Naive thymus-derived CD8-positive, alpha-beta T cell (primary cell): ENCODE results near the gene CDYL. TPM values are rescaled to one million over a fixed set of nuclear protein-coding genes. Genes with fewer than 3 reads are reported as not detected.

Source experiments
- ATAC-seq, 2 donors: fragments of 150-1000 bp; cut with Tn5 transposase in 1 of 2; sonication (Bioruptor Pico), chemical (Tn5 transposase) in 1 of 2; 1 replicate in 1 of 2; 2 replicates in 1 of 2; pipeline ENCODE4 v1.10.0; 2021; ENCODE audit warnings: mild to moderate bottlenecking in 2 of 2, moderate library complexity in 2 of 2
- POLR2A ChIA-PET: fragments of 350-600 bp; sonication (Branson Sonifier 250); formaldehyde crosslinking; loops from one replicate; lab custom pipeline; 2021; ENCODE audit warnings: antibody characterized with exemption; lab: Charles Lee
- DNase-seq, 10 donors: peaks; one replicate each; pipeline versions ENCODE4 v3.0.0 to v3.0.0-alpha.2; 2020 to 2022
- H3K27ac Mint-ChIP-seq, 10 donors: one replicate each; pipeline ENCODE4 v1.8.0; 2020 to 2022; ENCODE audit warnings: mild to moderate bottlenecking in 10 of 10, mixed read lengths in 10 of 10, moderate library complexity in 4 of 10, inconsistent platforms in 1 of 10
- H3K27me3 Mint-ChIP-seq, 5 donors: one replicate each; pipeline ENCODE4 v1.8.0; 2021 to 2022; ENCODE audit warnings: mixed read lengths in 5 of 5
- H3K36me3 Mint-ChIP-seq, 3 donors: one replicate each; pipeline ENCODE4 v1.8.0; 2020 to 2022; ENCODE audit warnings: mixed read lengths in 3 of 3, mild to moderate bottlenecking in 2 of 3, inconsistent platforms in 1 of 3
- H3K4me1 Mint-ChIP-seq, 4 donors: one replicate each; pipeline ENCODE4 v1.8.0; 2021 to 2022; ENCODE audit warnings: mixed read lengths in 4 of 4
- H3K4me3 Mint-ChIP-seq, 10 donors: one replicate each; pipeline ENCODE4 v1.8.0; 2020 to 2022; ENCODE audit warnings: mild to moderate bottlenecking in 10 of 10, mixed read lengths in 10 of 10, moderate library complexity in 6 of 10, inconsistent platforms in 1 of 10
- H3K9me3 Mint-ChIP-seq, 9 donors: one replicate each; pipeline ENCODE4 v1.8.0; 2020 to 2022; ENCODE audit warnings: mixed read lengths in 9 of 9, mild to moderate bottlenecking in 3 of 9, inconsistent platforms in 1 of 9, moderate library complexity in 1 of 9
- polyA plus RNA-seq, 3 donors: library from polyadenylated mRNA; unstranded; fragments of 300-500 nt; fragmentation: Illumina TruSeq; gene quantifications; one replicate each; pipeline ENCODE4 v1.2.3, GENCODE V29; 2021
- total RNA-seq, 8 experiments: library from RNA in 2 of 8; stranded (reverse) in 2 of 8; gene quantifications; one replicate each; pipeline ENCODE4 v1.2.3 and lab custom pipeline; 2021 to 2026

Gene CDYL
- total and polyA plus RNA-seq, 5 experiments from 2014 or later = 5.6 to 49.3 (median 6.1) TPM

GRCh38 chr6:4905826-4906225 lies 129.6 kb downstream of the CDYL start:
- no peaks in the 10 kb centered on the region for H3K27me3 Mint-ChIP-seq
- POLR2A ChIA-PET = interaction anchor here (1.0 kb wide), 1 partner anchor 97 kb away, joined by 3 read pairs; no protein-coding TSS in a partner anchor
- ATAC-seq = no peak
- H3K4me1 Mint-ChIP-seq = peaks cover 41 to 64% (median 60%) of the 10 kb centered on the region in 4 donors
- H3K27ac Mint-ChIP-seq = peak overlapping the region; percentile 75 to 93 (median 86)
- peaks cover 0 to 38% (median 14%) of the 10 kb centered on the region in 3 donors for H3K36me3 Mint-ChIP-seq
- peak overlapping the region; percentile 63 to 84 (median 81) for H3K4me3 Mint-ChIP-seq
- peak in 1 of 10 donors; percentile 4 for DNase-seq
- no peaks in the 10 kb centered on the region for H3K9me3 Mint-ChIP-seq

- ATAC-seq = peak; percentile 66 to 67
- Mint-ChIP-seq H3K36me3 (peaks cover 0 to 36% (median 12%) of the 10 kb centered on the region in 3 donors), H3K27ac (peak overlapping the region; percentile 75 to 93 (median 86)), H3K27me3 (no peaks in the 10 kb centered on the region), H3K4me1 (peaks cover 39 to 65% (median 60%) of the 10 kb centered on the region in 4 donors), H3K9me3 (no peaks in the 10 kb centered on the region), H3K4me3 (peak overlapping the region; percentile 63 to 84 (median 81))
- POLR2A ChIA-PET = interaction anchor here (1.0 kb wide), 2 partner anchors 10 to 97 kb away, joined by 3 to 5 read pairs; no protein-coding TSS in a partner anchor
- peak in 3 of 10 donors; percentile 14 to 29 (median 16) for DNase-seq
Measured at GRCh38 chr6:4906293-4907276, 130.4 kb downstream of the CDYL start.

GRCh38 chr6:4907602-4908001 lies 131.4 kb downstream of the CDYL start:
- POLR2A ChIA-PET = interaction anchor here (1.0 kb wide), 1 partner anchor 9 kb away, joined by 5 read pairs; no protein-coding TSS in a partner anchor
- Mint-ChIP-seq H3K9me3 (no peaks in the 10 kb centered on the region), H3K4me3 (peak overlapping the region; percentile 45 to 84 (median 76)), H3K36me3 (peaks cover 0 to 33% (median 8%) of the 10 kb centered on the region in 3 donors), H3K27ac (peak overlapping the region; percentile 59 to 93 (median 88)), H3K27me3 (no peaks in the 10 kb centered on the region), H3K4me1 (peaks cover 36 to 66% (median 60%) of the 10 kb centered on the region in 4 donors)
- DNase-seq (no peak), ATAC-seq (peak in 1 of 2 donors; percentile 39)

GRCh38 chr6:4908062-4908461 lies 131.9 kb downstream of the CDYL start:
- Mint-ChIP-seq H3K9me3 (no peaks in the 10 kb centered on the region), H3K36me3 (peaks cover 0 to 29% (median 6%) of the 10 kb centered on the region in 3 donors), H3K27ac (peak overlapping the region; percentile 36 to 93 (median 86)), H3K27me3 (no peaks in the 10 kb centered on the region), H3K4me1 (peaks cover 35 to 66% (median 59%) of the 10 kb centered on the region in 4 donors), H3K4me3 (peak overlapping the region in 9 of 10 donors; percentile 49 to 84 (median 81))
- POLR2A ChIA-PET = interaction anchor here (1.0 to 1.1 kb wide), 2 partner anchors 9 kb away, joined by 4 to 5 read pairs; no protein-coding TSS in a partner anchor
- DNase-seq (no peak), ATAC-seq (no peak)

GRCh38 chr6:4909063-4909706 lies 133.0 kb downstream of the CDYL start:
- ATAC-seq (no peak), DNase-seq (no peak)
- H3K4me3 Mint-ChIP-seq = peak overlapping the region in 2 of 10 donors; percentile 20 to 82
- H3K4me1 Mint-ChIP-seq = peaks cover 44 to 77% (median 70%) of the 10 kb centered on the region in 4 donors
- H3K27ac Mint-ChIP-seq = peak overlapping the region in 7 of 10 donors; percentile 16 to 92 (median 59)
- no peaks in the 10 kb centered on the region for H3K27me3 Mint-ChIP-seq
- H3K9me3 Mint-ChIP-seq = no peaks in the 10 kb centered on the region
- peaks cover 0 to 28% (median 6%) of the 10 kb centered on the region in 3 donors for H3K36me3 Mint-ChIP-seq
- POLR2A ChIA-PET = interaction anchor here (1.1 kb wide), 1 partner anchor 8 kb away, joined by 4 read pairs; no protein-coding TSS in a partner anchor

- peaks cover 53 to 81% (median 76%) of the 10 kb centered on the region in 4 donors for H3K4me1 Mint-ChIP-seq
- no peaks in the 10 kb centered on the region for H3K27me3 Mint-ChIP-seq
- no peaks in the 10 kb centered on the region for H3K9me3 Mint-ChIP-seq
- POLR2A ChIA-PET = no interaction called here
- DNase-seq (no peak), ATAC-seq (no peak)
- H3K4me3 Mint-ChIP-seq = no peak overlapping the region
- peak overlapping the region in 5 of 10 donors; percentile 15 to 79 (median 66) for H3K27ac Mint-ChIP-seq
- H3K36me3 Mint-ChIP-seq = peaks cover 0 to 28% (median 6%) of the 10 kb centered on the region in 3 donors
Measured at GRCh38 chr6:4910037-4910760, 134.0 kb downstream of the CDYL start.

- Mint-ChIP-seq H3K36me3 (peaks cover 0 to 28% (median 6%) of the 10 kb centered on the region in 3 donors), H3K27ac (peak overlapping the region in 1 of 10 donors; percentile 38)
- POLR2A ChIA-PET = no interaction called here
Measured at GRCh38 chr6:4912559-4912958, 136.4 kb downstream of the CDYL start.

GRCh38 chr6:4913705-4914419 lies 137.7 kb downstream of the CDYL start:
- Mint-ChIP-seq H3K4me1 (peaks cover 51 to 82% (median 76%) of the 10 kb centered on the region in 4 donors), H3K9me3 (no peaks in the 10 kb centered on the region), H3K27ac (peak overlapping the region; percentile 9 to 94 (median 76)), H3K4me3 (peak overlapping the region in 8 of 10 donors; percentile 3 to 74 (median 60)), H3K36me3 (peaks cover 0 to 23% (median 6%) of the 10 kb centered on the region in 3 donors), H3K27me3 (no peaks in the 10 kb centered on the region)
- no peak for DNase-seq
- ATAC-seq = no peak
- POLR2A ChIA-PET = interaction anchor here (1.5 kb wide), 1 partner anchor 138 kb away, joined by 4 read pairs; the partner anchor contains the start of gene CDYL

More at GRCh38 chr6:4912559-4912958, 136.4 kb downstream of the CDYL start:
- DNase-seq = no peak
- no peak for ATAC-seq
- Mint-ChIP-seq H3K27me3 (no peaks in the 10 kb centered on the region), H3K4me1 (peaks cover 62 to 83% (median 76%) of the 10 kb centered on the region in 4 donors), H3K4me3 (no peak overlapping the region), H3K9me3 (no peaks in the 10 kb centered on the region)

- no peaks in the 10 kb centered on the region for H3K27me3 Mint-ChIP-seq
- peaks cover 52 to 78% (median 75%) of the 10 kb centered on the region in 4 donors for H3K4me1 Mint-ChIP-seq
- no peaks in the 10 kb centered on the region for H3K9me3 Mint-ChIP-seq
- DNase-seq (no peak), ATAC-seq (peak; percentile 19 to 28)
- POLR2A ChIA-PET = interaction anchor here (0.5 to 1.5 kb wide), 2 partner anchors 139 to 793 kb away, joined by 4 to 5 read pairs; partner anchors contain the start of gene CDYL
- peaks cover 0 to 18% (median 6%) of the 10 kb centered on the region in 3 donors for H3K36me3 Mint-ChIP-seq
- peak overlapping the region in 9 of 10 donors; percentile 3 to 74 (median 59) for H3K4me3 Mint-ChIP-seq
- peak overlapping the region; percentile 9 to 89 (median 76) for H3K27ac Mint-ChIP-seq
Measured at GRCh38 chr6:4914420-4915159, 138.4 kb downstream of the CDYL start.

GRCh38 chr6:4916954-4917561 lies 140.9 kb downstream of the CDYL start:
- Mint-ChIP-seq H3K4me1 (peaks cover 52 to 84% (median 79%) of the 10 kb centered on the region in 4 donors), H3K27me3 (no peaks in the 10 kb centered on the region), H3K36me3 (peaks cover 0 to 12% (median 1%) of the 10 kb centered on the region in 3 donors), H3K9me3 (no peaks in the 10 kb centered on the region), H3K4me3 (peak overlapping the region in 9 of 10 donors; percentile 8 to 74 (median 58)), H3K27ac (peak overlapping the region; percentile 66 to 93 (median 78))
- peak; percentile 85 to 90 for ATAC-seq
- POLR2A ChIA-PET = interaction anchor here (0.6 to 1.3 kb wide), 3 partner anchors 9 to 143 kb away, joined by 4 to 5 read pairs (median 4); no protein-coding TSS in a partner anchor
- DNase-seq = peak in 5 of 10 donors; percentile 5 to 66 (median 39)
